H9 (cell line): Measurements from ENCODE around the gene UBE2L6. TPM values are rescaled to one million over a fixed set of nuclear protein-coding genes. Genes with fewer than 3 reads are reported as not detected.

Experiments
- DNase-seq: peaks from one replicate; pipeline ENCODE4 v3.0.0-alpha.2; 2017
- H2AFZ ChIP-seq: one replicate; pipeline ENCODE4 v1.6.1; 2013; ENCODE audit warnings: mild to moderate bottlenecking, low read length, control low read depth, moderate library complexity
- H2AK5ac ChIP-seq: 2 replicates; pipeline ENCODE4 v1.6.1; 2013; ENCODE audit warnings: low read length, control low read depth, mixed read lengths; ENCODE audit not compliant: insufficient read length
- H2BK120ac ChIP-seq: one replicate; pipeline ENCODE4 v1.6.1; 2013; ENCODE audit warnings: low read depth, mild to moderate bottlenecking, low read length, control low read depth, inconsistent platforms; ENCODE audit not compliant: poor library complexity, severe bottlenecking
- H2BK12ac ChIP-seq: 2 replicates; pipeline ENCODE4 v1.6.1; 2013; ENCODE audit warnings: low read length, control low read depth, mixed read lengths, low read depth; ENCODE audit not compliant: insufficient read length
- H2BK15ac ChIP-seq: 2 replicates; pipeline ENCODE4 v1.6.1; 2013; ENCODE audit warnings: low read depth, low read length, control low read depth
- H2BK20ac ChIP-seq: one replicate; pipeline ENCODE4 v1.6.1; 2013; ENCODE audit warnings: low read depth, mild to moderate bottlenecking, low read length, control low read depth, inconsistent platforms; ENCODE audit not compliant: poor library complexity, severe bottlenecking
- H2BK5ac ChIP-seq: 2 replicates; pipeline ENCODE4 v1.6.1; 2013; ENCODE audit warnings: low read length, control low read depth, mixed read lengths; ENCODE audit not compliant: insufficient read length
- H3K14ac ChIP-seq: 2 replicates; pipeline ENCODE4 v1.6.1; 2013; ENCODE audit warnings: low read length, control low read depth; ENCODE audit not compliant: insufficient read depth
- H3K18ac ChIP-seq: 2 replicates; pipeline ENCODE4 v1.6.1; 2013; ENCODE audit warnings: low read depth, mild to moderate bottlenecking, mixed read lengths, low read length, control low read depth; ENCODE audit not compliant: insufficient read length
- H3K23ac ChIP-seq: 2 replicates; pipeline ENCODE4 v1.6.1; 2013; ENCODE audit warnings: low read length, control low read depth, mixed read lengths, low read depth; ENCODE audit not compliant: insufficient read length
- H3K23me2 ChIP-seq: 2 replicates; pipeline ENCODE4 v1.6.1; 2013; ENCODE audit warnings: low read depth, mild to moderate bottlenecking, mixed read lengths, low read length, control low read depth; ENCODE audit not compliant: insufficient read length, poor library complexity, severe bottlenecking
- H3K27ac ChIP-seq: 2 replicates; pipeline ENCODE4 v1.5.1; 2013; ENCODE audit warnings: low read length, control low read depth, mixed read lengths, low read depth; ENCODE audit not compliant: insufficient read length
- H3K27me3 ChIP-seq: 2 replicates; pipeline ENCODE4 v1.6.1; 2013; ENCODE audit warnings: low read length, control low read depth, inconsistent platforms; ENCODE audit not compliant: insufficient read depth
- H3K4ac ChIP-seq: 2 replicates; pipeline ENCODE4 v1.6.1; 2013; ENCODE audit warnings: low read depth, mild to moderate bottlenecking, control low read depth, inconsistent platforms, low read length, moderate library complexity
- H3K4me1 ChIP-seq: 2 replicates; pipeline ENCODE4 v1.6.1; 2013; ENCODE audit warnings: low read length, control low read depth, inconsistent platforms; ENCODE audit not compliant: insufficient read depth
- H3K4me2 ChIP-seq: 2 replicates; pipeline ENCODE4 v1.6.1; 2013; ENCODE audit warnings: low read length, control low read depth, mixed read lengths; ENCODE audit not compliant: insufficient read length, insufficient read depth
- H3K56ac ChIP-seq: 2 replicates; pipeline ENCODE4 v1.6.1; 2013; ENCODE audit warnings: low read depth, mild to moderate bottlenecking, mixed read lengths, low read length, control low read depth; ENCODE audit not compliant: insufficient read length
- H3K79me1 ChIP-seq: 2 replicates; pipeline ENCODE4 v1.6.1; 2013; ENCODE audit warnings: low read depth, mild to moderate bottlenecking, moderate library complexity, low read length, control low read depth, inconsistent platforms; ENCODE audit not compliant: insufficient read depth, poor library complexity, severe bottlenecking
- H3K79me2 ChIP-seq: 2 replicates; pipeline ENCODE4 v1.6.1; 2013; ENCODE audit warnings: low read length, control low read depth, inconsistent platforms; ENCODE audit not compliant: insufficient read depth
- H3K9ac ChIP-seq: 2 replicates; pipeline ENCODE4 v1.6.1; 2013; ENCODE audit warnings: low read length, control low read depth, mixed read lengths; ENCODE audit not compliant: insufficient read length; ENCODE audit errors: extremely low read depth
- H3K9me3 ChIP-seq: one replicate; pipeline ENCODE4 v1.6.1; 2013; ENCODE audit warnings: low read depth, low read length, inconsistent platforms; ENCODE audit not compliant: control insufficient read depth
- H3T11ph ChIP-seq: one replicate; pipeline ENCODE4 v1.6.1; 2013; ENCODE audit warnings: mild to moderate bottlenecking, low read length, control low read depth, inconsistent platforms
- H4K20me1 ChIP-seq: one replicate; pipeline ENCODE4 v1.6.1; 2013; ENCODE audit not compliant: control insufficient read depth, insufficient read length, insufficient read depth
- H4K5ac ChIP-seq: 2 replicates; pipeline ENCODE4 v1.6.1; 2013; ENCODE audit warnings: low read depth, mild to moderate bottlenecking, mixed read lengths, low read length, control low read depth; ENCODE audit not compliant: insufficient read length
- H4K8ac ChIP-seq: replicated peaks from 2 replicates; pipeline ENCODE4 v1.6.1; 2013; ENCODE audit warnings: low read length, control low read depth, mixed read lengths, low read depth; ENCODE audit not compliant: insufficient read length
- H4K91ac ChIP-seq: 2 replicates; pipeline ENCODE4 v1.6.1; 2013; ENCODE audit warnings: low read depth, mild to moderate bottlenecking, moderate library complexity, mixed read lengths, low read length, control low read depth; ENCODE audit not compliant: insufficient read length
- H3K27ac Mint-ChIP-seq, 3 experiments: 2 replicates in 2 of 3; 3 replicates in 1 of 3; pipeline ENCODE4 v1.8.0; 2020 to 2021; ENCODE audit warnings: mixed read lengths in 3 of 3, mild to moderate bottlenecking in 1 of 3, moderate library complexity in 1 of 3
- H3K27me3 Mint-ChIP-seq: 2 replicates; pipeline ENCODE4 v1.8.0; 2021; ENCODE audit warnings: low read depth, mild to moderate bottlenecking, moderate library complexity, mixed read lengths
- H3K36me3 Mint-ChIP-seq, 3 experiments: 2 replicates in 2 of 3; 3 replicates in 1 of 3; pipeline ENCODE4 v1.8.0; 2020 to 2021; ENCODE audit warnings: low read depth in 3 of 3, mixed read lengths in 3 of 3; ENCODE audit not compliant: insufficient read depth in 1 of 3
- H3K4me1 Mint-ChIP-seq, 2 experiments: 2 replicates each; pipeline ENCODE4 v1.8.0; 2020; ENCODE audit warnings: mixed read lengths in 2 of 2
- H3K4me3 Mint-ChIP-seq, 2 experiments: 2 replicates in 1 of 2; 3 replicates in 1 of 2; pipeline ENCODE4 v1.8.0; 2020 to 2021; ENCODE audit warnings: mild to moderate bottlenecking in 2 of 2, mixed read lengths in 2 of 2, moderate library complexity in 1 of 2
- H3K9me3 Mint-ChIP-seq, 2 experiments: 2 replicates in 1 of 2; 3 replicates in 1 of 2; pipeline ENCODE4 v1.8.0; 2020; ENCODE audit warnings: mild to moderate bottlenecking in 2 of 2, mixed read lengths in 2 of 2, moderate library complexity in 1 of 2
- WGBS: extraction: QIAGEN DNeasy Blood & Tissue Kit; methylation state at CpG from one replicate; pipeline ENCODE4 v1.1.7; 2013; ENCODE audit warnings: missing lambda C conversion rate, low lambda C conversion rate, mixed read lengths; ENCODE audit not compliant: insufficient read length; ENCODE audit errors: extremely low coverage; 5-methylcytosine and 5-hydroxymethylcytosine counted together
- total RNA-seq: library from RNA; stranded (reverse); gene quantifications from 2 replicates; pipeline ENCODE4 v1.2.1, GENCODE V29; 2021
- TF ChIP-seq, protein P1 (sequence below): fragments of 200-600 bp; sonication (generic); conservative IDR thresholded peaks from 3 replicates; pipeline ENCODE4 v1.8.0; 2021; ENCODE audit warnings: antibody characterized with exemption, mild to moderate bottlenecking

UBE2L6 gene
- total RNA-seq, 1 experiment from 2014 or later: 38.9 TPM

DNA sequence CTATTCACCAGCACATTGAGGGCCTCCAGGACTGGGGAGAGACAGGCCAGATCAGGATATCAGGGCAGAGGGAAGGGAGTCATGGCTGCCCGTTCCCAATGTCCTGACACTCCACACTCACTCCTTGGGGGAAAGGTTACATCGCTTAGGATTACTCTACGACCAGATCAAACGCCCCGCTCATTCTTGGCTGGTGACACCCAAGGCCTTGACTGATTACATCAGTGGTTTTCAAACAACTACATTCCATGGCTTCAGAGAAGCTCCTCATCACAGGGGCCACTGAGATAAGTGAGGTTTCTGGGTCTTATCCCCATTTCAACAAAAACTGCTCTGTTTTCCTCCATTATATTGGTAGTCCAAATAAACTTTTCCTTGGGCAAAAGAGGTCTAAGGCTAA is 15.0 kb downstream of the UBE2L6 start:
- Mint-ChIP-seq H3K4me3 (no peak overlapping the region), H3K36me3 (peaks cover 10 to 58% (median 40%) of the 10 kb centered on the region in 3 experiments; a peak in 6 of 7 replicates)

More for the DNA sequence above, 15.0 kb downstream of the UBE2L6 start:
- no peaks in the 10 kb centered on the region for H3K9me3 Mint-ChIP-seq
- no peak overlapping the region for H3K9ac ChIP-seq
- H3K27me3 ChIP-seq: no peaks in the 10 kb centered on the region
- no peaks in the 10 kb centered on the region for H4K20me1 ChIP-seq
- H3K9me3 ChIP-seq: no peaks in the 10 kb centered on the region
- H4K8ac ChIP-seq: no peak overlapping the region
- no peak overlapping the region for H2BK120ac ChIP-seq
- H2BK5ac ChIP-seq: no peak overlapping the region
- peaks cover 8 to 16% of the 10 kb centered on the region in 2 experiments for H3K4me1 Mint-ChIP-seq
- no peaks in the 10 kb centered on the region for H3K79me2 ChIP-seq
- no peak overlapping the region for H3K18ac ChIP-seq
- no peak overlapping the region for H3K27ac ChIP-seq
- no peaks in the 10 kb centered on the region; the same call in 1 of the 2 replicates for H3K27me3 Mint-ChIP-seq
- no peak overlapping the region for H2BK20ac ChIP-seq
- no peak overlapping the region for H2BK12ac ChIP-seq
- H3K4me1 ChIP-seq: no peaks in the 10 kb centered on the region; the same call in 1 of the 2 replicates
- no peak overlapping the region for H2AK5ac ChIP-seq
- H3K4me2 ChIP-seq: no peak overlapping the region
- no CpG with 5 or more reads among the region's 5 CpGs for WGBS
- H3K56ac ChIP-seq: no peak overlapping the region
- H3K27ac Mint-ChIP-seq: no peak overlapping the region
- no peak overlapping the region for H4K5ac ChIP-seq
- DNase-seq: no peak
- no peaks in the 10 kb centered on the region for H3K23me2 ChIP-seq
- H2BK15ac ChIP-seq: no peak overlapping the region
- no peak overlapping the region for H3K14ac ChIP-seq
- H4K91ac ChIP-seq: no peak overlapping the region
- H3K4ac ChIP-seq: no peak overlapping the region
- TF ChIP-seq, protein P1, sequence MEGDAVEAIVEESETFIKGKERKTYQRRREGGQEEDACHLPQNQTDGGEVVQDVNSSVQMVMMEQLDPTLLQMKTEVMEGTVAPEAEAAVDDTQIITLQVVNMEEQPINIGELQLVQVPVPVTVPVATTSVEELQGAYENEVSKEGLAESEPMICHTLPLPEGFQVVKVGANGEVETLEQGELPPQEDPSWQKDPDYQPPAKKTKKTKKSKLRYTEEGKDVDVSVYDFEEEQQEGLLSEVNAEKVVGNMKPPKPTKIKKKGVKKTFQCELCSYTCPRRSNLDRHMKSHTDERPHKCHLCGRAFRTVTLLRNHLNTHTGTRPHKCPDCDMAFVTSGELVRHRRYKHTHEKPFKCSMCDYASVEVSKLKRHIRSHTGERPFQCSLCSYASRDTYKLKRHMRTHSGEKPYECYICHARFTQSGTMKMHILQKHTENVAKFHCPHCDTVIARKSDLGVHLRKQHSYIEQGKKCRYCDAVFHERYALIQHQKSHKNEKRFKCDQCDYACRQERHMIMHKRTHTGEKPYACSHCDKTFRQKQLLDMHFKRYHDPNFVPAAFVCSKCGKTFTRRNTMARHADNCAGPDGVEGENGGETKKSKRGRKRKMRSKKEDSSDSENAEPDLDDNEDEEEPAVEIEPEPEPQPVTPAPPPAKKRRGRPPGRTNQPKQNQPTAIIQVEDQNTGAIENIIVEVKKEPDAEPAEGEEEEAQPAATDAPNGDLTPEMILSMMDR: no peak
- no peak overlapping the region for H2AFZ ChIP-seq
- H3T11ph ChIP-seq: no peak overlapping the region
- no peaks in the 10 kb centered on the region for H3K79me1 ChIP-seq
- no peak overlapping the region for H3K23ac ChIP-seq
